Choroid plexus epithelial cell (primary cell): ENCODE measurements around the gene CTSW.
A peak's percentile ranks its signal among the peaks of the same experiment; 100 is the strongest.

Source experiments
- DNase-seq: peaks from one replicate; pipeline ENCODE4 v3.0.0-alpha.2; 2010; ENCODE audit warnings: low read depth
- H3K4me3 ChIP-seq: 2 replicates; pipeline ENCODE4 v1.5.1; 2011; ENCODE audit warnings: low read depth, mild to moderate bottlenecking, control low read depth, low read length, moderate library complexity
- TF ChIP-seq, protein P1 (sequence below): conservative IDR thresholded peaks from 2 replicates; pipeline ENCODE4 v1.5.1; 2011; ENCODE audit warnings: low read depth, mild to moderate bottlenecking, control low read depth, inconsistent platforms, low read length, moderate library complexity

CTSW gene

DNA sequence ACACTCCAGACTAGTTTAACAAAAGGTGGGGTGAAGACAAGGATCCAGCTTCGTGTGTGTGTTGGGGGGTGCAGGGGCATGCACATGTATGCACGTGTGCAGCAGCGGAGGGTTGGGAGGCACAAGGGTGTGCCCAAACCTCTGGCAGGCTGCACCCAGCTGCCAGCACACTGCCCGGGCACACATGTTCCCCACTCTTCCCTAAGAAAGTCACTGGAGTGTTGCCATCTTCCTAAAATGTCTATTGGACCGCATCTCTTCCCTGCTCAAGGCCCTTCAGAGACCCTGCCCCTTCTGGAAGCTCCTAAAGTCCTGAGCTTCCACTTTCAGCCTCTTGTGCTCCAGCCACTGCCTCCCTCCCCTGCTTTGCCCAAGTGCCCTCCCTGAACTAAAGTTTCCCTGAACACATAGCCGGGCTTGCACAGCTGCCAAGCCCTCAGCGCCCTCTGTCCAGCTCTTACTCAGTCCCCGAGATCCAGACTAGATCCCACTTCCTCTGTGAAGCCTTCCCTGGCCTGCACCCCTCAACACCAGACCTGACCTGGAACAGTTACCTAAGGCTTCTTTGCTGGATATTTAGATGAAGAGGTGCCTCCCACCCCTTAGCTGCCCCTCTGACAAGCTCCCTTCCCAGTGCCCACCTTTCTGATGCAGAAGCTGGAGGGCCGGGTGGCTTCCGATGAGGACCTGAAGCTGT, 27.7 kb upstream of the CTSW start:
- peak; percentile 5 for DNase-seq
- TF ChIP-seq, protein P1, sequence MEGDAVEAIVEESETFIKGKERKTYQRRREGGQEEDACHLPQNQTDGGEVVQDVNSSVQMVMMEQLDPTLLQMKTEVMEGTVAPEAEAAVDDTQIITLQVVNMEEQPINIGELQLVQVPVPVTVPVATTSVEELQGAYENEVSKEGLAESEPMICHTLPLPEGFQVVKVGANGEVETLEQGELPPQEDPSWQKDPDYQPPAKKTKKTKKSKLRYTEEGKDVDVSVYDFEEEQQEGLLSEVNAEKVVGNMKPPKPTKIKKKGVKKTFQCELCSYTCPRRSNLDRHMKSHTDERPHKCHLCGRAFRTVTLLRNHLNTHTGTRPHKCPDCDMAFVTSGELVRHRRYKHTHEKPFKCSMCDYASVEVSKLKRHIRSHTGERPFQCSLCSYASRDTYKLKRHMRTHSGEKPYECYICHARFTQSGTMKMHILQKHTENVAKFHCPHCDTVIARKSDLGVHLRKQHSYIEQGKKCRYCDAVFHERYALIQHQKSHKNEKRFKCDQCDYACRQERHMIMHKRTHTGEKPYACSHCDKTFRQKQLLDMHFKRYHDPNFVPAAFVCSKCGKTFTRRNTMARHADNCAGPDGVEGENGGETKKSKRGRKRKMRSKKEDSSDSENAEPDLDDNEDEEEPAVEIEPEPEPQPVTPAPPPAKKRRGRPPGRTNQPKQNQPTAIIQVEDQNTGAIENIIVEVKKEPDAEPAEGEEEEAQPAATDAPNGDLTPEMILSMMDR: no peak
- H3K4me3 ChIP-seq: no peak overlapping the region

- peak; percentile 10 for DNase-seq
- no peak overlapping the region for H3K4me3 ChIP-seq
- TF ChIP-seq, protein P1: no peak
Observed at GRCh38 chr11:65852508-65853245, 27.0 kb upstream of the CTSW start.

- no peak overlapping the region for H3K4me3 ChIP-seq
- TF ChIP-seq, protein P1: peak; percentile 30
- no peak for DNase-seq
Observed at GRCh38 chr11:65853246-65853979, 26.2 kb upstream of the CTSW start.

- H3K4me3 ChIP-seq: no peak overlapping the region
- TF ChIP-seq, protein P1: no peak
- no peak for DNase-seq
Observed at GRCh38 chr11:65854161-65854592, 25.5 kb upstream of the CTSW start.

- no peak for DNase-seq
- TF ChIP-seq, protein P1: no peak
- H3K4me3 ChIP-seq: no peak overlapping the region
Observed at GRCh38 chr11:65854852-65855837, 24.5 kb upstream of the CTSW start.

DNA sequence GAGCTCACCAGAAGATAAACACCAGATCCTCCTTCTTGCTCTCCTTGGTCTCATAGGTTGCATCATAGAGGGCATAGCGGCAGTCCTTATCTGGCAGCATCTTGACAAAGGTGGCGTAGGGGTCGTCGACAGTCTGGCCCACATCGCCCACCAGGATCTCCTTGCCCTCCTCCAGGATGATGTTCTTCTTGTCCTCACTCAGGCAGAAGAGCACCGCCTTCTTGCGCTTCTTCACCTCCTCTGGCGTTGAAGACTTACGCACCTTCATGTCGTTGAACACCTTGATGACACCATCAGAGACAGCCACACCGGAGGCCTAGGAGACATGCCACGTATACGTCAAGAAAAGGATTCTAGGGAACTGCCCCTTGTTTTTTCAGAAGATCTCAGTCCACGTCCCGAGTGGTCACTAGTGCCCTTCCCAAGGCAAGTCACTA, 23.7 kb upstream of the CTSW start:
- TF ChIP-seq, protein P1: no peak
- no peak for DNase-seq
- H3K4me3 ChIP-seq: peak overlapping the region; percentile 92
